HepG2 (cell line): Measurements from ENCODE around the gene COMMD7. TPM values are rescaled to one million over a fixed set of nuclear protein-coding genes. Genes with fewer than 3 reads are reported as not detected.

Source experiments
- ATAC-seq: fragments of 200-7000 bp; cut with Tn5 transposase; 3 replicates; pipeline ENCODE4 v1.9.1; 2020; ENCODE audit warnings: mild to moderate bottlenecking, moderate library complexity
- BruUV-seq: library from RNA; stranded (reverse); fragments of 400-500 nt; replicated peaks from 2 replicates; lab custom pipeline; 2021; lab: Mats Ljungman, UMichigan
- CTCF ChIA-PET: fragments of 300-600 bp; formaldehyde crosslinking; extraction: SDS; loops from one replicate; lab custom pipeline; 2021; ENCODE audit warnings: low total read pairs, inconsistent platforms, low intra/inter-chr PET ratio; lab: Yijun Ruan, JAX
- POLR2A ChIA-PET: fragments of 350-600 bp; sonication (Branson Sonifier 250); formaldehyde crosslinking; loops from one replicate; lab custom pipeline; 2020; ENCODE audit warnings: antibody characterized with exemption, inconsistent platforms; lab: Yijun Ruan, JAX
- DNase-seq: peaks from one replicate; pipeline ENCODE4 v3.0.0-alpha.2; 2015; ENCODE audit warnings: low spot score
- FAIRE-seq: peaks from 3 replicates; lab custom pipeline; 2011; peaks lifted over from hg19 to GRCh38; lab: Jason Lieb, UNC
- H2AFZ ChIP-seq: one replicate; pipeline ENCODE4 v1.6.1; 2011; ENCODE audit warnings: low read length, inconsistent platforms
- H3K27ac ChIP-seq: fragments of 300-600 bp; 3 replicates; pipeline ENCODE4 v1.8.0; 2011; ENCODE audit warnings: mixed run types, mild to moderate bottlenecking, mixed read lengths, low read length, inconsistent platforms; ENCODE audit not compliant: insufficient read depth; ENCODE audit errors: extremely low read length
- H3K27me3 ChIP-seq, 2 experiments: fragments of 200-600 bp in 1 of 2; 2 replicates in 1 of 2; 3 replicates in 1 of 2; pipeline versions ENCODE4 v1.6.0 to v1.8.0; 2011; ENCODE audit warnings: low read length in 2 of 2, mild to moderate bottlenecking in 2 of 2, moderate library complexity in 2 of 2, inconsistent platforms in 1 of 2; ENCODE audit not compliant: insufficient read depth in 2 of 2, control insufficient read depth in 1 of 2
- H3K36me3 ChIP-seq, 2 experiments: fragments of 200-600 bp in 1 of 2; replicated peaks in 1 of 2; 2 replicates in 1 of 2; 3 replicates in 1 of 2; pipeline versions ENCODE4 v1.5.1 to v1.8.0; 2011; ENCODE audit warnings: low read length in 2 of 2, inconsistent platforms in 1 of 2; ENCODE audit not compliant: insufficient read depth in 2 of 2, control insufficient read depth in 1 of 2
- H3K4me1 ChIP-seq: 2 replicates; pipeline ENCODE4 v1.5.1; 2012; ENCODE audit warnings: low read length, inconsistent platforms; ENCODE audit not compliant: insufficient read depth
- H3K4me2 ChIP-seq: 2 replicates; pipeline ENCODE4 v1.6.0; 2011; ENCODE audit warnings: low read depth, low read length, inconsistent platforms
- H3K4me3 ChIP-seq, 3 experiments: fragments of 200-600 bp in 1 of 3; sonication (generic), shearing (Covaris generic) in 1 of 3; replicated peaks in 1 of 3; 2 replicates each; pipeline ENCODE4 v1.5.1; 2011 to 2016; ENCODE audit warnings: low read length in 3 of 3, inconsistent platforms in 2 of 3, low read depth in 2 of 3, mild to moderate bottlenecking in 2 of 3, control low read depth in 1 of 3, mixed read lengths in 1 of 3; ENCODE audit not compliant: insufficient read depth in 1 of 3
- H3K79me2 ChIP-seq: one replicate; pipeline ENCODE4 v1.6.1; 2011; ENCODE audit warnings: low read length, inconsistent platforms; ENCODE audit not compliant: insufficient read depth
- H3K9ac ChIP-seq: 2 replicates; pipeline ENCODE4 v1.6.0; 2011; ENCODE audit warnings: mild to moderate bottlenecking, low read depth, low read length, inconsistent platforms; ENCODE audit not compliant: insufficient read depth
- H3K9me3 ChIP-seq: 2 replicates; pipeline ENCODE4 v1.5.1; 2012; ENCODE audit warnings: mild to moderate bottlenecking, low read length
- H4K20me1 ChIP-seq: 2 replicates; pipeline ENCODE4 v1.6.0; 2011; ENCODE audit warnings: inconsistent platforms, mild to moderate bottlenecking, low read length, moderate library complexity; ENCODE audit not compliant: insufficient read depth
- ARID2 ChIP-seq: sonication (generic); formaldehyde crosslinking; IDR thresholded peaks from 2 replicates; pipeline ENCODE4 v1.8.1; 2022; ENCODE audit warnings: mild to moderate bottlenecking, missing genetic modification reagents, borderline replicate concordance
- ERF ChIP-seq: IDR thresholded peaks from 2 replicates; pipeline ENCODE4 v1.6.1; 2018; ENCODE audit warnings: missing biosample characterization, missing genetic modification reagents
- ESRRA ChIP-seq: sonication (generic); formaldehyde crosslinking; IDR thresholded peaks from 2 replicates; pipeline ENCODE4 v1.5.1; 2020; ENCODE audit warnings: mild to moderate bottlenecking, low read depth, missing genetic modification reagents
- FOSL2 ChIP-seq: sonication (generic); formaldehyde crosslinking; IDR thresholded peaks from 2 replicates; pipeline ENCODE4 v1.4.0; 2020; ENCODE audit warnings: missing genetic modification reagents
- GATAD2A ChIP-seq: IDR thresholded peaks from 2 replicates; pipeline ENCODE4 v1.6.1; 2016
- HNF4A ChIP-seq: sonication (generic); formaldehyde crosslinking; IDR thresholded peaks from 2 replicates; pipeline ENCODE4 v1.4.0; 2020; ENCODE audit warnings: missing genetic modification reagents
- KLF12 ChIP-seq: sonication (generic); formaldehyde crosslinking; IDR thresholded peaks from 2 replicates; pipeline ENCODE4 v1.4.0; 2020; ENCODE audit warnings: missing genetic modification reagents, borderline replicate concordance
- NCOA2 ChIP-seq: sonication (generic); formaldehyde crosslinking; IDR thresholded peaks from 2 replicates; pipeline ENCODE4 v1.8.0; 2022; ENCODE audit warnings: inconsistent platforms
- POLR2AphosphoS5 ChIP-seq: IDR thresholded peaks from 2 replicates; pipeline ENCODE4 v1.6.1; 2012; ENCODE audit warnings: low read depth, low read length
- PPARG ChIP-seq: conservative IDR thresholded peaks from 2 replicates; pipeline ENCODE4 v1.6.1; 2016; ENCODE audit warnings: missing biosample characterization, missing genetic modification reagents
- RXRA ChIP-seq: sonication (generic); formaldehyde crosslinking; IDR thresholded peaks from 2 replicates; pipeline ENCODE4 v1.5.1; 2020; ENCODE audit warnings: missing genetic modification reagents
- RXRB ChIP-seq: IDR thresholded peaks from 2 replicates; pipeline ENCODE4 v1.6.1; 2016; ENCODE audit warnings: borderline replicate concordance, missing genetic modification reagents, missing compliant biosample characterization
- SMAD3 ChIP-seq: sonication (generic); formaldehyde crosslinking; IDR thresholded peaks from 2 replicates; pipeline ENCODE4 v1.4.0; 2020; ENCODE audit warnings: missing genetic modification reagents
- TEAD3 ChIP-seq: optimal IDR thresholded peaks from 2 replicates; pipeline ENCODE3; 2016; ENCODE audit warnings: borderline replicate concordance
- ZNF124 ChIP-seq: sonication (generic); formaldehyde crosslinking; IDR thresholded peaks from 2 replicates; pipeline ENCODE4 v1.4.0; 2020; ENCODE audit warnings: missing genetic modification reagents
- WGBS: methylation state at CpG from one replicate; pipeline ENCODE4 v1.1.6; 2017; ENCODE audit warnings: low lambda C conversion rate; 5-methylcytosine and 5-hydroxymethylcytosine counted together
- in situ Hi-C: cut with HindIII; loops from 2 replicates; pipeline ENCODE4 v1.10.0; 2017; ENCODE audit warnings: low pct_unique_long_range_greater_than_20kb; ENCODE audit not compliant: extremely low pct_ligation_motif_present
- intact Hi-C: fragments of 100-400 bp; cut with micrococcal nuclease; formaldehyde crosslinking; loops from one replicate; pipeline ENCODE4 v1.10.0; 2022; ENCODE audit not compliant: unreplicated experiment
- polyA plus RNA-seq, 8 experiments: library from polyadenylated mRNA; depleted of rRNA in 3 of 8; stranded (reverse) in 7 of 8; unstranded in 1 of 8; fragments of >200 nt; fragmentation: Illumina TruSeq in 4 of 8; extraction: Trizol in 4 of 8; gene quantifications; 2 replicates each; pipeline versions ENCODE4 v1.2.1 to v1.2.3, GENCODE V29; 2011 to 2016; ENCODE audit warnings: low read depth in 4 of 8, missing spikeins in 1 of 8, mixed read lengths in 1 of 8; ENCODE audit not compliant: insufficient read depth in 1 of 8
- total RNA-seq, 5 experiments: library from RNA; depleted of rRNA; stranded (reverse); fragments of >200 nt; fragmentation: Illumina TruSeq; extraction: Trizol; gene quantifications; 2 replicates each; pipeline ENCODE4 v1.2.3, GENCODE V29; 2016; ENCODE audit warnings: low read depth in 1 of 5
- TF ChIP-seq, protein P1 (sequence below): sonication (generic); formaldehyde crosslinking; IDR thresholded peaks from 2 replicates; pipeline ENCODE4 v1.4.0; 2020; ENCODE audit warnings: missing genetic modification reagents, borderline replicate concordance
- TF ChIP-seq, protein P2 (sequence below): sonication (generic); formaldehyde crosslinking; IDR thresholded peaks from 2 replicates; pipeline ENCODE4 v1.5.1; 2020; ENCODE audit warnings: missing genetic modification reagents, mild to moderate bottlenecking, borderline replicate concordance
- TF ChIP-seq, protein P3 (sequence below): IDR thresholded peaks from 2 replicates; pipeline ENCODE4 v1.6.1; 2012; ENCODE audit warnings: inconsistent platforms
- TF ChIP-seq, protein P4 (sequence below): sonication (generic); formaldehyde crosslinking; IDR thresholded peaks from 2 replicates; pipeline ENCODE4 v1.8.1; 2023; ENCODE audit warnings: missing genetic modification reagents, inconsistent platforms, borderline replicate concordance
- TF ChIP-seq, protein P5 (sequence below): sonication (generic); formaldehyde crosslinking; IDR thresholded peaks from 2 replicates; pipeline ENCODE4 v1.4.0; 2020; ENCODE audit warnings: missing genetic modification reagents

COMMD7 gene
- total and polyA plus RNA-seq, 2 of the 13 experiments (the other 11 are each of a cell fraction or from before 2014, with no cell fraction given): 42.1 to 53.3 TPM

DNA sequence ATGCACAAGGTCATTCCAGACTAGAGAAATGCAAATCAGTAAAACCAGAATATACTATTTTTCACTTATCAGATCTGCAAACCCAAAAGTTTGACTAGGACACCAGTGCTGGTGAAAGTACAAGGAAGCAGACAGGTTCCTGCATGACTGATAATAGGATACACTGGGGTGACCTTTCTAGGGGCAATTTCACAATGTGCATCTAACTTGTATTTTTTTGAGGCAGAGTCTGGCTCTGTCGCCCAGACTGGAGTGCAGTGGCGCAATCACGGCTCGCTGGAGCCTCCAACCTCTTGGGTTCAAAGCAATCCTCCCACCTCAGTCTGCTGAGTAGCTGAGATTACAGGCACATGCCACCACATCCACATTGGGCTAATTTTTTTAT is 11.4 kb downstream of the COMMD7 start:
- no peaks in the 10 kb centered on the region for H3K9me3 ChIP-seq
- H2AFZ ChIP-seq: no peak overlapping the region
- BruUV-seq: no TSS peak
- H3K9ac ChIP-seq: no peak overlapping the region
- H3K79me2 ChIP-seq: no peaks in the 10 kb centered on the region
- 12% methylated on average over 4 of the region's 4 CpGs for WGBS
- H3K27ac ChIP-seq: peak overlapping the region; percentile 32
- no peaks in the 10 kb centered on the region for H3K27me3 ChIP-seq
- CTCF ChIA-PET: interaction anchor here (1.1 kb wide), 1 partner anchor 47 kb away, joined by 7 read pairs; no protein-coding TSS in a partner anchor
- H3K4me2 ChIP-seq: 0 out of 2 replicates have a peak overlapping the region, but pooled peaks have one; percentile 20
- DNase-seq (peak; percentile 89), FAIRE-seq (peak; percentile 92), ATAC-seq (peak; percentile 88)
- peaks cover 16% of the 10 kb centered on the region for H3K4me1 ChIP-seq
- POLR2A ChIA-PET: interaction anchor here (1.1 to 2.9 kb wide), 4 partner anchors 11 to 47 kb away, joined by 4 to 12 read pairs (median 6); partner anchors contain the start of gene COMMD7
- no peak overlapping the region for H3K4me3 ChIP-seq
- in situ Hi-C loops: no loop called here
- H4K20me1 ChIP-seq: no peaks in the 10 kb centered on the region
- intact Hi-C loops: no loop called here
- peaks cover 6 to 9% of the 10 kb centered on the region in 2 experiments for H3K36me3 ChIP-seq
- TF ChIP-seq TEAD3 (CRISPR knock-in tag) (peak; percentile 56), HNF4A (CRISPR knock-in tag) (peak; percentile 63), ARID2 (CRISPR knock-in tag) (no peak), GATAD2A (CRISPR knock-in tag) (peak; percentile 49; the same call in 1 of the 2 replicates), ZNF124 (CRISPR knock-in tag) (peak; percentile 51; the same call in 1 of the 2 replicates), KLF12 (CRISPR knock-in tag) (no peak), ERF (CRISPR knock-in tag) (0 out of 2 replicates have a peak, but pooled peaks have one; percentile 53), FOSL2 (peak; percentile 59), RXRB (CRISPR knock-in tag) (peak; percentile 57), RXRA (CRISPR knock-in tag) (peak; percentile 78; the same call in 1 of the 2 replicates), POLR2AphosphoS5 (no peak), SMAD3 (peak; percentile 50; the same call in 1 of the 2 replicates), ESRRA (CRISPR knock-in tag) (0 out of 2 replicates have a peak, but pooled peaks have one; percentile 67), PPARG (CRISPR knock-in tag) (0 out of 2 replicates have a peak, but pooled peaks have one; percentile 17), NCOA2 (CRISPR knock-in tag) (peak; percentile 62; the same call in 1 of the 2 replicates)
- TF ChIP-seq, protein P1, sequence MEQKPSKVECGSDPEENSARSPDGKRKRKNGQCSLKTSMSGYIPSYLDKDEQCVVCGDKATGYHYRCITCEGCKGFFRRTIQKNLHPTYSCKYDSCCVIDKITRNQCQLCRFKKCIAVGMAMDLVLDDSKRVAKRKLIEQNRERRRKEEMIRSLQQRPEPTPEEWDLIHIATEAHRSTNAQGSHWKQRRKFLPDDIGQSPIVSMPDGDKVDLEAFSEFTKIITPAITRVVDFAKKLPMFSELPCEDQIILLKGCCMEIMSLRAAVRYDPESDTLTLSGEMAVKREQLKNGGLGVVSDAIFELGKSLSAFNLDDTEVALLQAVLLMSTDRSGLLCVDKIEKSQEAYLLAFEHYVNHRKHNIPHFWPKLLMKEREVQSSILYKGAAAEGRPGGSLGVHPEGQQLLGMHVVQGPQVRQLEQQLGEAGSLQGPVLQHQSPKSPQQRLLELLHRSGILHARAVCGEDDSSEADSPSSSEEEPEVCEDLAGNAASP (CRISPR knock-in tag): peak; percentile 66
- TF ChIP-seq, protein P2, sequence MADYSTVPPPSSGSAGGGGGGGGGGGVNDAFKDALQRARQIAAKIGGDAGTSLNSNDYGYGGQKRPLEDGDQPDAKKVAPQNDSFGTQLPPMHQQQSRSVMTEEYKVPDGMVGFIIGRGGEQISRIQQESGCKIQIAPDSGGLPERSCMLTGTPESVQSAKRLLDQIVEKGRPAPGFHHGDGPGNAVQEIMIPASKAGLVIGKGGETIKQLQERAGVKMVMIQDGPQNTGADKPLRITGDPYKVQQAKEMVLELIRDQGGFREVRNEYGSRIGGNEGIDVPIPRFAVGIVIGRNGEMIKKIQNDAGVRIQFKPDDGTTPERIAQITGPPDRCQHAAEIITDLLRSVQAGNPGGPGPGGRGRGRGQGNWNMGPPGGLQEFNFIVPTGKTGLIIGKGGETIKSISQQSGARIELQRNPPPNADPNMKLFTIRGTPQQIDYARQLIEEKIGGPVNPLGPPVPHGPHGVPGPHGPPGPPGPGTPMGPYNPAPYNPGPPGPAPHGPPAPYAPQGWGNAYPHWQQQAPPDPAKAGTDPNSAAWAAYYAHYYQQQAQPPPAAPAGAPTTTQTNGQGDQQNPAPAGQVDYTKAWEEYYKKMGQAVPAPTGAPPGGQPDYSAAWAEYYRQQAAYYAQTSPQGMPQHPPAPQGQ (CRISPR knock-in tag): no peak
- TF ChIP-seq, protein P3, sequence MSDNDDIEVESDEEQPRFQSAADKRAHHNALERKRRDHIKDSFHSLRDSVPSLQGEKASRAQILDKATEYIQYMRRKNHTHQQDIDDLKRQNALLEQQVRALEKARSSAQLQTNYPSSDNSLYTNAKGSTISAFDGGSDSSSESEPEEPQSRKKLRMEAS: peak; percentile 28; the same call in 1 of the 2 replicates
- TF ChIP-seq, protein P4, sequence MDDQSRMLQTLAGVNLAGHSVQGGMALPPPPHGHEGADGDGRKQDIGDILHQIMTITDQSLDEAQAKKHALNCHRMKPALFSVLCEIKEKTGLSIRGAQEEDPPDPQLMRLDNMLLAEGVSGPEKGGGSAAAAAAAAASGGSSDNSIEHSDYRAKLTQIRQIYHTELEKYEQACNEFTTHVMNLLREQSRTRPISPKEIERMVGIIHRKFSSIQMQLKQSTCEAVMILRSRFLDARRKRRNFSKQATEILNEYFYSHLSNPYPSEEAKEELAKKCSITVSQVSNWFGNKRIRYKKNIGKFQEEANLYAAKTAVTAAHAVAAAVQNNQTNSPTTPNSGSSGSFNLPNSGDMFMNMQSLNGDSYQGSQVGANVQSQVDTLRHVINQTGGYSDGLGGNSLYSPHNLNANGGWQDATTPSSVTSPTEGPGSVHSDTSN (CRISPR knock-in tag): no peak
- TF ChIP-seq, protein P5, sequence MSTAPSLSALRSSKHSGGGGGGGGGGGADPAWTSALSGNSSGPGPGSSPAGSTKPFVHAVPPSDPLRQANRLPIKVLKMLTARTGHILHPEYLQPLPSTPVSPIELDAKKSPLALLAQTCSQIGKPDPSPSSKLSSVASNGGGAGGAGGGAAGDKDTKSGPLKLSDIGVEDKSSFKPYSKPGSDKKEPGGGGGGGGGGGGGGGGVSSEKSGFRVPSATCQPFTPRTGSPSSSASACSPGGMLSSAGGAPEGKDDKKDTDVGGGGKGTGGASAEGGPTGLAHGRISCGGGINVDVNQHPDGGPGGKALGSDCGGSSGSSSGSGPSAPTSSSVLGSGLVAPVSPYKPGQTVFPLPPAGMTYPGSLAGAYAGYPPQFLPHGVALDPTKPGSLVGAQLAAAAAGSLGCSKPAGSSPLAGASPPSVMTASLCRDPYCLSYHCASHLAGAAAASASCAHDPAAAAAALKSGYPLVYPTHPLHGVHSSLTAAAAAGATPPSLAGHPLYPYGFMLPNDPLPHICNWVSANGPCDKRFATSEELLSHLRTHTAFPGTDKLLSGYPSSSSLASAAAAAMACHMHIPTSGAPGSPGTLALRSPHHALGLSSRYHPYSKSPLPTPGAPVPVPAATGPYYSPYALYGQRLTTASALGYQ: no peak
